ENCODE measurements around the gene MRPL54. TPM values are rescaled to one million over a fixed set of nuclear protein-coding genes. Genes with fewer than 3 reads are reported as not detected.

MRPL54 gene
- total RNA-seq, 1 donor from 2014 or later: 120 TPM

- TF ChIP-seq CTCF (IDR thresholded peaks at IDR 0.05; ENCODE audit: insufficient read depth, low read length, poor library complexity, severe bottlenecking): no peak
- no peak overlapping the region for H3K4me3 ChIP-seq (ENCODE audit: low read depth, low read length)
- DNase-seq (ENCODE audit: low read depth): no peak
- H3K36me3 ChIP-seq (ENCODE audit: control insufficient read depth, insufficient read depth, low read length): no peaks in the 10 kb centered on the region
- peaks cover 9% of the 10 kb centered on the region for H3K27me3 ChIP-seq (ENCODE audit: control insufficient read depth, insufficient read depth, low read length)
Observed at GRCh38 chr19:3745363-3746045, 17.0 kb upstream of the MRPL54 start.

- H3K4me3 ChIP-seq (ENCODE audit: low read depth, low read length): no peak overlapping the region
- no peak for TF ChIP-seq CTCF (IDR thresholded peaks at IDR 0.05; ENCODE audit: insufficient read depth, low read length, poor library complexity, severe bottlenecking)
- H3K27me3 ChIP-seq (ENCODE audit: control insufficient read depth, insufficient read depth, low read length): peaks cover 9% of the 10 kb centered on the region
- DNase-seq (ENCODE audit: low read depth): no peak
- no peaks in the 10 kb centered on the region for H3K36me3 ChIP-seq (ENCODE audit: control insufficient read depth, insufficient read depth, low read length)
Observed at GRCh38 chr19:3746371-3747056, 16.0 kb upstream of the MRPL54 start.

GRCh38 chr19:3748965-3749364 is 13.5 kb upstream of the MRPL54 start:
- TF ChIP-seq CTCF (IDR thresholded peaks at IDR 0.05; ENCODE audit: insufficient read depth, low read length, poor library complexity, severe bottlenecking): no peak
- no peaks in the 10 kb centered on the region for H3K36me3 ChIP-seq (ENCODE audit: control insufficient read depth, insufficient read depth, low read length)
- no peak for DNase-seq (ENCODE audit: low read depth)
- H3K4me3 ChIP-seq (ENCODE audit: low read depth, low read length): no peak overlapping the region
- peaks cover 9% of the 10 kb centered on the region for H3K27me3 ChIP-seq (ENCODE audit: control insufficient read depth, insufficient read depth, low read length)

- no peaks in the 10 kb centered on the region for H3K36me3 ChIP-seq (ENCODE audit: control insufficient read depth, insufficient read depth, low read length)
- H3K4me3 ChIP-seq (ENCODE audit: low read depth, low read length): no peak overlapping the region
- no peak for TF ChIP-seq CTCF (IDR thresholded peaks at IDR 0.05; ENCODE audit: insufficient read depth, low read length, poor library complexity, severe bottlenecking)
- no peak for DNase-seq (ENCODE audit: low read depth)
- H3K27me3 ChIP-seq (ENCODE audit: control insufficient read depth, insufficient read depth, low read length): peaks cover 9% of the 10 kb centered on the region
Observed at GRCh38 chr19:3750211-3750610, 12.3 kb upstream of the MRPL54 start.

GRCh38 chr19:3751236-3751635 is 11.2 kb upstream of the MRPL54 start:
- H3K27me3 ChIP-seq (ENCODE audit: control insufficient read depth, insufficient read depth, low read length): peaks cover 6% of the 10 kb centered on the region
- TF ChIP-seq CTCF (IDR thresholded peaks at IDR 0.05; ENCODE audit: insufficient read depth, low read length, poor library complexity, severe bottlenecking): no peak
- H3K4me3 ChIP-seq (ENCODE audit: low read depth, low read length): no peak overlapping the region
- no peaks in the 10 kb centered on the region for H3K36me3 ChIP-seq (ENCODE audit: control insufficient read depth, insufficient read depth, low read length)
- DNase-seq (ENCODE audit: low read depth): no peak
